ENCODE data around the gene CNPY1.

CNPY1 gene

GRCh38 chr7:155466814-155467733 lies 79.3 kb downstream of the CNPY1 start:
- no peak for DNase-seq (ENCODE audit: low spot score)

- DNase-seq (ENCODE audit: low spot score): no peak
Measured at GRCh38 chr7:155466142-155466813, 80.1 kb downstream of the CNPY1 start.

GRCh38 chr7:155465761-155466141 lies 80.6 kb downstream of the CNPY1 start:
- no peak for DNase-seq (ENCODE audit: low spot score)

DNA sequence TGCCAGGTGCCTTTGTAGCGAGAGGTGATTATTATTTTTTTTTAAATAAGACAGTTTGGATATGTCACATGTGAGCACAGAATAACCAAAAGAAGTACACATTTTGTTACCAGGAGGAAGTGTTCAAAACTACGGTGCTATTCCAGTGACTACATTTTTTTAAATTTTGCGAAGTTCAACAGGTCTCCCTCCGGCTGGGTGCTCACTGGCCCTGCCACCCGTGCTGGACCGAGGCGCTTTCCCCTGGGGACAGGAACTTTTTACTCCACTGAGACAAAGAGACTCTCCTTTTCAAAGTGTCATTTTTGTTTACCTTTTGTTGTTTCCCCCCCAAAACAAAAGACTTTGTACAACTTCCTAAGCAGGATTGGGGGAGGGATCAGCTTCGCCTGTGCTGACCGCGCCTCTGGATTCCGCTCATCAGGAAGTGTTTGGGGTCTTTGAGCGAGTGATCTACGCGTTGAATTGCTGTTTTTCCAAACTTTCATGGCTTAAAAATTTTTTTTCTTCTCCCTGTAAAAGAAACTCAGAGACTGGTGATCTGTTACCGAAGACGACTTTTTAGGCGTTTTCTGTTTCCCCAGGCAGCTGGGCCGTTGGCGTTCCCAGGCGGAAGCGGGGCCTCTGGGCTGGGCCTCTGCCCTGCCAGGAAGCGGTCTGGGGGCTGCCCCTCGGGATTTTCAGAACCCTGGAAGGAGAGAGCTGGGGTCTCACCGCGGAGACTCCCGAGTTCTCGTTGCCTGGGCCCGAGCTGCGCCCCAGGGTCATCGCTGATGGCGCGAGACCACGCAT lies 81.2 kb downstream of the CNPY1 start:
- DNase-seq (ENCODE audit: low spot score): no peak

- no peak for DNase-seq (ENCODE audit: low spot score)
Measured at GRCh38 chr7:155464183-155464582, 82.2 kb downstream of the CNPY1 start.

- no peak for DNase-seq (ENCODE audit: low spot score)
Measured at GRCh38 chr7:155463114-155463811, 83.1 kb downstream of the CNPY1 start.

GRCh38 chr7:155462163-155462735 lies 84.1 kb downstream of the CNPY1 start:
- DNase-seq (ENCODE audit: low spot score): no peak

DNA sequence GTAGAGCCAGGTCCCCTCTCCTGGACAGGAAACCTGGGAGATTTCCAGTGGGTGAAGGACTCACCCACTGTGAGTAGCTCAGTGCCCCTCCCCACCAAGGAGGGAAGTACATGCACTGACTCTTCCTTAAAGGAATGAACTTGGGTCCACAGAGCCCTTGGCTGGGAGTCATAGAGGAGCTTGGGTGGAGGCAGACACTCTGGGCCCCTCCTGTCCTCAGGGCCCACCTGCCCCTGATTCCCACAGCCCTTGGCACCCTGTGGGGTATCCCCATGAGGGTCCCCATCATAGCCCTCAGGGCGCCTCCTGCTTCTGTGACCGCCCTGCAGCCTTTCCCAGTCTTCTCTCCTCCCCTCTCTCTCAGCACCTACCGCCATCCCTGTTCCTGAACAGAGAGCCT lies 84.7 kb downstream of the CNPY1 start:
- DNase-seq (ENCODE audit: low spot score): no peak

DNA sequence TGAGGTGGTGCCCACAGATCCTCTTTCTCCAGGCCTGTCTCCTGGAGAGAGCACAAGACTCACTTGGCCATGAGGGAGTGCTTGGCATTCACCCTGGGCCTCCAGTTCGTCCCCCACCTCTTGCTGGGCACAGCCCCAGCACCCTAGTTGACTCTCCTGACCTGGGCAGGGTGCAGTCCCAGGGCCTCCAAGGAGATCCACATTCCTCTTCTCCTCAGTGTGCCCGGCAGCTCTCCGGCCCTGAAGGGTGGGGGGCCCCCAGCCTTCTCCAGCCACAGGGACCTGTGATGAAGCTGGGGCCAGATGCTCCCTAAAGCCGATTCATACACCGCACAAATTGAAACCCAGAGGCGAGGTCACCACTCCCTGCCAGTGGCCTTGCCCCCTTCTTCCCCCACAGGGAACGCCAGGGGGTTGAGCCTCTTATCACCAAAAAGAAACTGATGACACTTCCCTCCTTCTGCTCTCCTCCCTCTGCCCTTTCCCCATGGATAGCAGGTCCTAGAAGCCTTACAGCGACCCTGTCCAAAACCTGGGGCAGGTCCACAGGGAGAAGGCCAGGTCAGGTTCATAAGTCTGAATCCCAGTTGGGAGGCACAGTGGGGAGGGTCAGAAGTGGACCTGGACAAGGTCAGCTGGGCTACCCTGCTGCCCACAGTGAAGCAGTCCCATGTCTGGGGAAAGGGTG lies 85.3 kb downstream of the CNPY1 start:
- DNase-seq (ENCODE audit: low spot score): no peak

DNA sequence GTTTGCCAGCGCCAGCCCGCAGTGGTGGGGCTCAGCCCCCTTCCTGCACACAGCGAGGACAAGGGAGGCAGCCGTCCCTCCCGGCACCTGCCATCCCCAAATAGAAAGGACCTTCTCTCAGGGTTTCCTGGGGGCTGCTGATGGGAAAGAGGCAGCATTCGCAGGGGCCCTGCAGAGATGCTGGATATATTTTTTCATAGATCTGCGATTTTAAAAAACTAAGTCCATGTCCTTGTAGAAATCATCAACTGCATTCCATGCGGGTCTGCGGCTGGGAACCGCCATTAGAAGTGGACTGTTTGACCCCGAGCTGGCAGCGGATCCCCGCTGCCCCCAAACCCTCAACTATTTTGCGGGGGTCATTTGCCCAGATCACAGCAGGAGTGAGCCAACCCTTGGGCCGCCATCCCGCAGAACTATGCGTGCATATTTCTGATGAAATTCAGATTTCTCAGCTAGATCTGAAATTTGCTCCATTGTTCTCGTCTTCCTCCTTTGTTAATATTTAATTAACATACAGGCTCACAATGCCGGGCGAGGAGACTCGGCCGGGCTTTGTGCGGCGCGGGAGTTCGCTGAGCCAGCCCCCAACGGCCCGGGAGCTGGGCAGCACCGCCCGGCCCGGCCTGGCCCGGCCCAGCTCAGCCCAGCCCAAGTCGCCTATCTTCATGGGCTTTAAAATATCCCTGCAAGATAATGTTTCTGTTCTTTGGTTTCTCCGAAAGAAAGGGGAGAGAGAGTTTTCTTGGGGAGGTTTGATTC lies 86.5 kb downstream of the CNPY1 start:
- DNase-seq (ENCODE audit: low spot score): no peak

DNA sequence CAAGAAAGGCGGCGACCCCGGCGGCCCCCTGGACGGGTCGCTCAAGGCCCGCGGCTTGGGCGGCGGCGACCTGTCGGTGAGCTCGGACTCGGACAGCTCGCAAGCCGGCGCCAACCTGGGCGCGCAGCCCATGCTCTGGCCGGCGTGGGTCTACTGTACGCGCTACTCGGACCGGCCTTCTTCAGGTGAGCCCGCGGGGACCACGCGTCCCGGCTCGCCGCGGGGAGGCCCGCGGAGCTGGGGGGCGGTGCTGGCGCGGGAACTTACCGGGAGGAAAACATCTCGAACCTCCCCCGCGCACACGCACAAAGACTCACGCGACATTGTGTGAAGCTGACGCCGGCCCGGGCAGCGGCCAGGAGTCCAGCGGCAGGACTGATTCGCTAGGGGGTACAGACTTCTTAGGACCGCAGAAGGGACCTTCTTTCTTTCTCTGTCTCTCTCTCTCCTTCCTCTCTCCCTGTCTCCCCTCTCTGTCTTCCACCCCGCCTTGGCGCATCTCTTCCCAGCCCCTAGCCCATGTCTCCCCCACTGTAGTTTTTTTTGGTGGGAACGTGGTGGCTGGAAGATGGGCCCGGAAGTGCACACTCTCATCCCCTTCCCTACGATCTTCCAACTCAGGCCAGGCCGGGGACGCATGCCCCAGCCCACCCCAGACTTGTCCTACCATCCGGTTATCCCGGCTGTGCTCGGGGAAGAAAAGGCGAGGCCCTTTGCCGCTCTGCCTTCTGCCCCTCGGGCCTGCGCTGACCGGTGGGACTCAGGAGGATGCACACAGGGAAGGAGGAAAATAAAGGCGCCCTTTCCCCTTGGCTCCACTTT lies 87.3 kb downstream of the CNPY1 start:
- no peak for DNase-seq (ENCODE audit: low spot score)

GRCh38 chr7:155458111-155458877 lies 88.1 kb downstream of the CNPY1 start, which contains the start of gene EN2:
Gene EN2, plus strand, starts transcription at chr7:155458129. Its CDS starts 249 bp downstream, at chr7:155458378.
- no peak for DNase-seq (ENCODE audit: low spot score)

DNA sequence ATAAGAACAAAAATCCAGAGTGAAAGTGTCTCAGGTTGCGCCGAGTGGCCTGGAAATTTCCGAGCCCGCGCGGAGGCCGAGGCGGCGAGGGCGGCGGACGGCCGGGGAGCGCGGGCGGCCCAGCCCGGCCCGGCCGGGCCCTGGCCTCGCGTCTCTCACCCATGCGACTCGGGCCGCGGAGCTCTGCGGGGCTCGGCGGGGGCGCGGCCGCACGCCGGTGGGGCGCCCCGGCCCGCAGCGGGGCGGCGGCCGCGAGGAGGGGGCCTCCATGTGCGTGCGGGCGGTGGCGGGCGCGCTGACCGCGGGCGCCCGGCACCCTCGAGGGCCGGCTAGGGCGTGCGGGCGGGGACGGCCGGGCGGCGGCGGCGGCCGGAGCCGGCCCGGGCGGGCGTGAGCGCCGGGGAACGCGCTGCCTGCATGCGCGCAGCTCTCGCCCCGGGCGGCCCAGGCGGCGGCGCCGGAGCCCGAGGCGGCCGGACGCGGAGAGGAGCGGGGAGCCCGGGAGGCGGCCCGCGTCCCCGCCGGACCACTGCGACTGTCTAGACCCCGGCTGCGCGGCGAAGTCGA lies 88.7 kb downstream of the CNPY1 start:
- peak; percentile 54 for DNase-seq (ENCODE audit: low spot score)

- DNase-seq (ENCODE audit: low spot score): peak; percentile 94
Measured at GRCh38 chr7:155456738-155457543, 89.4 kb downstream of the CNPY1 start.

DNA sequence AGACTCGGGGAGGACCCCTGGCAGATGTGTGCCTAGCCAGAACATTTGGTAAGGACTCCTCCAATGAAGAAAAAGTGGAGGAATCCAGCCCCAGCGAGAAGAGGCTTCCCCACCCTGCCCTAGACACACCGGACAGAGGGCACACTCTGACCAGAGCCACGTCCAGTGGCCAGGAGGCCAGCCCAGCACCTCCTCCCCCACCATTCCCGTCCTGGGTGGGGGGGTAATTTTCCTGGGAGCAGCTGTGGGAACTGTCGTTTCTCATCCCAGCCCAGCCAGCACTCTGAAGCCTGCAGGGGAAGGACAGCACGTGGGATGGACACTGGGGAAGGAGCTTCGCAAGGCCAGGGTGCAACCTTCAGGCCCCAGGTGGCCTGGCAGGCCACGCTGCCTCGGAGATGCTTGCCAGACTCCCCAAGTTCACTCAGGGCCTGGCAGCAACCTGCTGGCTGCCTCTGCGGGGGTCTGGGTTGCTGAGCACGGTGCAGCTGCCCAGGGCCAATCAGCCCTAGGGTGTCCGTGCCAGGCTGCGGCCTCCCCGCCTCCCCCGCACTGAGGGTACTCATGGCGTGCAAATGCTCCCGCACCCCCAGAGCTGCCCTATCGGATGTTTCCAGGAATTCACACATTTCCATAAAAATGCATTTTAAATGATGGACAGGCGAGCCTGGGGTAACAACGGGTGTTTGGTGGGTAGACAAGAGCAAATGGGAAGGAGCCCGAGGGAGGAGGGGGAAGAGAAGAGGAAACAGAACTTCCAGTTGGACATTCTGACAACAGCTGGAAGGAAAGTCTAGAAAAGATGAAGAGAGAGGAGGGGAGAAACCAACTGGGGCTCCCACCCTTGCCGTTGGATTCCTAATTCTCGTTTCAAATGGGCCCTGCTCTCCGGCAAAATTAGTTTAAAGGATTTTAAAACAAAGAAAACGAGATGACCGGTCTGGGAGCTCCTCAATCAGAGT lies 90.3 kb downstream of the CNPY1 start:
- DNase-seq (ENCODE audit: low spot score): no peak

DNA sequence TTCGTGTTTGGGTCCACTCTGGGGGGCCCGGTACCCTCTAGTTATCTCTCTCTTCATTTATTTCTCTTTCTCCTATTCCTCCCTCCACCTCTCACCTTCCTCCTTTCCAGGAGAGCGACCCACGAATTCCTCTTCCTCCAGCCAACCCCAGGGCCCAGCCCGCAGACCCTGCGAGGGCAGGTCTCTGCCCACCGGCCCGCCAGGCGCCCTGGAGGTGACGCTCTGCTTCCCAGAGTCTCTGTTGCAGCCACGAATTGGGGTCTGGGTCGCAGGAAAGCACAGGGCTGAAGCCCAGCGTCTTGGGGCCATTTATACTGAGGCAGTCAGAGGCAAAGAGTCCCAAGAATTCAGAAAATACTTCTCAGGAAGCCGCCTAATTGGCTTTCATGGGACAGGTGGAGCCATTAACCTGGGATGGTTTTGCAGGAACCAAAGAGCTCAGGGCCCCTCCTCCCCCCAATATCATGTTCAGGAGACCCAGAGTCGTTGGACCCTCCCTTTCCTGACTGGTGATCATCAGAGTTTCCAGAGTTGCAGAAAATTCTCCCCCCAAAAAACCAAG lies 91.1 kb downstream of the CNPY1 start:
- DNase-seq (ENCODE audit: low spot score): no peak

Measured in GM03348 (cell line).